Parathyroid adenoma (tissue), 2 donors: ENCODE data around the gene CRACDL.

Experiments
- H2AFZ ChIP-seq: fragments of 300-600 bp; sonication (generic); one replicate; pipeline ENCODE4 v1.7.0; 2017; ENCODE audit warnings: antibody characterized with exemption, mild to moderate bottlenecking
- H3K27ac ChIP-seq: fragments of 300-600 bp; sonication (generic); one replicate; pipeline ENCODE4 v1.7.0; 2017
- H3K27me3 ChIP-seq: fragments of 300-600 bp; sonication (generic); one replicate; pipeline ENCODE4 v1.7.0; 2017; ENCODE audit warnings: low read length; ENCODE audit not compliant: control insufficient read depth, insufficient read depth
- H3K36me3 ChIP-seq: fragments of 300-600 bp; sonication (generic); one replicate; pipeline ENCODE4 v1.7.0; 2017; ENCODE audit warnings: low read length; ENCODE audit not compliant: control insufficient read depth, insufficient read depth
- H3K4me1 ChIP-seq: fragments of 300-600 bp; sonication (generic); one replicate; pipeline ENCODE4 v1.7.0; 2017; ENCODE audit warnings: control low read depth
- H3K4me2 ChIP-seq: fragments of 300-600 bp; sonication (generic); one replicate; pipeline ENCODE4 v1.7.0; 2017; ENCODE audit warnings: low read length
- H3K4me3 ChIP-seq: fragments of 300-600 bp; sonication (generic); one replicate; pipeline ENCODE4 v1.7.0; 2017; ENCODE audit warnings: low read depth, low read length
- H3K79me2 ChIP-seq: fragments of 300-600 bp; sonication (generic); one replicate; pipeline ENCODE4 v1.7.0; 2017; ENCODE audit warnings: control low read depth
- H3K9ac ChIP-seq: fragments of 300-600 bp; sonication (generic); one replicate; pipeline ENCODE4 v1.7.0; 2017; ENCODE audit warnings: mild to moderate bottlenecking
- H3K9me3 ChIP-seq: fragments of 300-600 bp; sonication (generic); one replicate; pipeline ENCODE4 v1.7.0; 2017; ENCODE audit warnings: low read length; ENCODE audit not compliant: control insufficient read depth
- TF ChIP-seq, protein P1 (sequence below): fragments of 300-600 bp; sonication (generic); IDR thresholded peaks from one replicate; pipeline ENCODE4 v1.7.0; 2017; ENCODE audit warnings: antibody characterized with exemption, mild to moderate bottlenecking
- donor health status: primary hyperparathyroidism.

CRACDL gene

DNA sequence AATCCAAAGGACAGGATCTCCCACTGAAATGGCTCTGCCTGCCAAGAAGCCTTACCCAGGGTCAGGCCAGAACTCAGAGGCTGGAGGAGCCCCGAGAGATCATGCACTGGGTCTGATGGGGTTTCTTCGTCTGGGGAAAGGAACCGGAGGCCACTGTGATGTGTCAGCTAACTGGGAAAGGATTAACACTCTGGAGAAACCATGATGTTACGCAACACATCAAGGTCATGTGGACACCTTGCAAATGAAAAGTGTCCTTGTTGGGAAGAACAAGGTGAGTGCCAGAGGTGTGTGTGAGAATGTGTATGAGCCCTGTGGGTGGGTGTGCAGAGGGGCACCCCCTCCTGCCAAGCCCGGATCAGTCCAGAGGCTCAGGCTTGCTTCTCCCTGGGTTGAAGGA is 86.9 kb downstream of the CRACDL start:
- H3K9ac ChIP-seq = no peak overlapping the region
- no peaks in the 10 kb centered on the region for H3K36me3 ChIP-seq
- H3K4me1 ChIP-seq = no peaks in the 10 kb centered on the region
- TF ChIP-seq, protein P1, sequence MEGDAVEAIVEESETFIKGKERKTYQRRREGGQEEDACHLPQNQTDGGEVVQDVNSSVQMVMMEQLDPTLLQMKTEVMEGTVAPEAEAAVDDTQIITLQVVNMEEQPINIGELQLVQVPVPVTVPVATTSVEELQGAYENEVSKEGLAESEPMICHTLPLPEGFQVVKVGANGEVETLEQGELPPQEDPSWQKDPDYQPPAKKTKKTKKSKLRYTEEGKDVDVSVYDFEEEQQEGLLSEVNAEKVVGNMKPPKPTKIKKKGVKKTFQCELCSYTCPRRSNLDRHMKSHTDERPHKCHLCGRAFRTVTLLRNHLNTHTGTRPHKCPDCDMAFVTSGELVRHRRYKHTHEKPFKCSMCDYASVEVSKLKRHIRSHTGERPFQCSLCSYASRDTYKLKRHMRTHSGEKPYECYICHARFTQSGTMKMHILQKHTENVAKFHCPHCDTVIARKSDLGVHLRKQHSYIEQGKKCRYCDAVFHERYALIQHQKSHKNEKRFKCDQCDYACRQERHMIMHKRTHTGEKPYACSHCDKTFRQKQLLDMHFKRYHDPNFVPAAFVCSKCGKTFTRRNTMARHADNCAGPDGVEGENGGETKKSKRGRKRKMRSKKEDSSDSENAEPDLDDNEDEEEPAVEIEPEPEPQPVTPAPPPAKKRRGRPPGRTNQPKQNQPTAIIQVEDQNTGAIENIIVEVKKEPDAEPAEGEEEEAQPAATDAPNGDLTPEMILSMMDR = no peak
- H2AFZ ChIP-seq = no peak overlapping the region
- H3K79me2 ChIP-seq = no peaks in the 10 kb centered on the region
- H3K27ac ChIP-seq = no peak overlapping the region
- H3K9me3 ChIP-seq = no peaks in the 10 kb centered on the region
- no peaks in the 10 kb centered on the region for H3K27me3 ChIP-seq
- no peak overlapping the region for H3K4me2 ChIP-seq
- no peak overlapping the region for H3K4me3 ChIP-seq

DNA sequence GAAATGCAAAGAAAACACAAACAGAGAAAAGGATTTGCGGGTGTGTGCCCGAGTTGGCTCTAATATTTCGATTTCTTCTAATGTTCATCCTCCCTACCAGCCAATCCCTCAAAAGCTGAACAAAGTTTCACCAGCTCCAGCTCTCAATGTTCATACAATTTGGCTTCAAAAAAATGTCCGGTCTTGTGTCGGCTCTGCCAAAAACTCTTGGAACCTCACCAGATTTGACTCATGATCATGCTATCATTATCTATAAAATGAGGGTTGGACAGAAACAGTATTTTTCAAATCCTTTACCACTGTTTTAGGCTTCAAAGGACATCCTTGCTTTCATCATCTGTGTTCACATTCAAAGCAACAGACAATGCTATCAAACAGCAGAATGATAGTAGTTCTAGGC is 88.2 kb downstream of the CRACDL start:
- Histone ChIP-seq H3K27me3 (no peaks in the 10 kb centered on the region), H3K9ac (no peak overlapping the region), H3K36me3 (no peaks in the 10 kb centered on the region), H2AFZ (no peak overlapping the region), H3K9me3 (no peaks in the 10 kb centered on the region), H3K4me1 (no peaks in the 10 kb centered on the region), H3K4me2 (no peak overlapping the region), H3K27ac (no peak overlapping the region), H3K4me3 (no peak overlapping the region), H3K79me2 (no peaks in the 10 kb centered on the region)
- TF ChIP-seq, protein P1 = no peak

DNA sequence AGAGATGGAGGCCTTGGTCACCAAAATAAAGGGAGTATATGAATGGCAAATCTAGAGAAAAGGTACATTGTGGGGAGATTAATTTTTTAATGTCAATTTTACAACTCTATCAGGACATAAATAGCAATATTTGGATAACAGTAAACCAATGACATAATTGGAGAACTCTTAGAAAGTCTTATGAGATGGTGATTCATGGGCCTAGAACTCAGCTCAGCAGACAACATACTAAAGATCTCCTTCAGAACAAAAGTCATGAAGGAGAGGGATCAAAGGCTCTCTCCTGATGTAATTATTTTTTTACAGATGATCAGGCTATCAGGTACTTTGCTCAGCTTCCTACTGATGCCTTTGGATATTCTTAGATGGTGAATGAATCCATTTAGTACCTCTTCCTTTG is 90.0 kb downstream of the CRACDL start:
- TF ChIP-seq, protein P1 = no peak
- H3K4me3 ChIP-seq = no peak overlapping the region

GRCh38 chr2:98842136-98842535 is 93.9 kb downstream of the CRACDL start:
- Histone ChIP-seq H3K9ac (no peak overlapping the region), H3K79me2 (no peaks in the 10 kb centered on the region), H3K27me3 (no peaks in the 10 kb centered on the region), H3K4me3 (no peak overlapping the region), H3K27ac (no peak overlapping the region), H2AFZ (no peak overlapping the region), H3K36me3 (no peaks in the 10 kb centered on the region), H3K9me3 (no peaks in the 10 kb centered on the region), H3K4me1 (no peaks in the 10 kb centered on the region), H3K4me2 (no peak overlapping the region)
- TF ChIP-seq, protein P1 = no peak

More for the DNA sequence above, 90.0 kb downstream of the CRACDL start:
- no peak overlapping the region for H2AFZ ChIP-seq
- H3K27ac ChIP-seq = no peak overlapping the region
- H3K4me2 ChIP-seq = no peak overlapping the region
- H3K27me3 ChIP-seq = no peaks in the 10 kb centered on the region
- H3K9ac ChIP-seq = no peak overlapping the region
- no peaks in the 10 kb centered on the region for H3K9me3 ChIP-seq
- H3K4me1 ChIP-seq = no peaks in the 10 kb centered on the region
- no peaks in the 10 kb centered on the region for H3K36me3 ChIP-seq
- no peaks in the 10 kb centered on the region for H3K79me2 ChIP-seq

- no peak overlapping the region for H3K4me2 ChIP-seq
- peaks cover 3% of the 10 kb centered on the region for H3K79me2 ChIP-seq
- no peak overlapping the region for H2AFZ ChIP-seq
- H3K27ac ChIP-seq = no peak overlapping the region
- no peaks in the 10 kb centered on the region for H3K27me3 ChIP-seq
- H3K9ac ChIP-seq = no peak overlapping the region
- TF ChIP-seq, protein P1 = no peak
- H3K9me3 ChIP-seq = no peaks in the 10 kb centered on the region
- H3K4me1 ChIP-seq = no peaks in the 10 kb centered on the region
- no peak overlapping the region for H3K4me3 ChIP-seq
- H3K36me3 ChIP-seq = no peaks in the 10 kb centered on the region
These were observed 96.7 kb downstream of the CRACDL start for GRCh38 chr2:98839292-98839691.
